Upper lobe of left lung (tissue), 4 donors: Measurements from ENCODE around the gene STYXL2.

ENCODE experiments used
- POLR2A ChIP-seq, 4 donors: fragments of 450-650 bp; IDR thresholded peaks; one replicate each; pipeline ENCODE4 v1.5.1; 2016 to 2017; ENCODE audit warnings: antibody characterized with exemption in 4 of 4, mild to moderate bottlenecking in 2 of 4
- POLR2AphosphoS5 ChIP-seq, 2 donors: sonication (generic); formaldehyde crosslinking; IDR thresholded peaks; one replicate each; pipeline ENCODE4 v1.5.1; 2017; ENCODE audit warnings: antibody characterized with exemption in 2 of 2
- TF ChIP-seq, protein P1 (sequence below), 6 experiments: fragments of 450-650 bp in 4 of 6; fragments of 200-600 bp in 2 of 6; sonication (generic) in 2 of 6; IDR thresholded peaks; one replicate each; pipeline ENCODE4 v1.5.1; 2016 to 2019; ENCODE audit warnings: antibody characterized with exemption in 6 of 6

DNA sequence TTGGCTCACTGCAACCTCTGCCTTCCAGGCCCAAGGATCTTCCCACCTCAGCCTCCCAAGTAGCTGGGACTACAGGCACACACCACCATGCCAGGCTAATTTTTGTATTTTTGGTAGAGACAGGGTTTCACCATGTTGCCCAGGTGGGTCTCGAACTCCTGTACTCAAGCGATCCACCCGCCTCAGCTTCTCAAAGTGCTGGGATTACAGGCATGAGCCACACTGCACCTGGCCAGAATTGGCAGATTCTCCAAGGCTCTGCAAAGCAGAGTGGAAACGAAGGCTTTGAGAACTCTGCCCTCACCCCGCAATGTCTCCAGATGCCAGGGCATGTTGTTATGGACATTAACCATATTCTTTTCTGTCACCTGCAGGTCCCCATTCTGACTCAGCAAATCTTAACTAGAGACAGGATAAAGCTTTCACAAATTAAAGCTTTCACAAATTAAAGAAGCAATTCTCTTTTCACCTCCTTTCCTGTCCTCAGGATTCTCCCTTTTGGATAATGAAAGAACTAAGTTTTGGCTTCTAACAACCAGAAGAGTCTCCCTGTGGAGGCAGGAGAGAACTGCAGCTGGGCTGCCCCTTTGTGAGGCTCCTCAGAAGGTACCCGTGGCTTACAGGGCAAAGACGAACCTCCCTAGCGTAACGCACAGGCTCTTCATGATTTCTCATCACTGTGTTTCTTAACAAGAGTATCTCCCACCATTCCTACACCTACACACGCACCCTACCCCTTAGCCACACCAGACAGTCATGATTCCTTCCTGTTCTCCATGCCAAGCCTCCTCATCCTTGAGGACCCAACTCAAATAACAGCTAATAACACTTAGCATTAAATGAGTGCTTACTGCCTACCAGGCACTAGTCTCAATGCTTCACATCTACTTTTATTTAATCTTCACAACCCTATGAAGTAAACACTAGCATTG is 33.5 kb upstream of the STYXL2 start:
- TF ChIP-seq POLR2A (IDR thresholded peaks at IDR 0.05) (no peak), POLR2AphosphoS5 (IDR thresholded peaks at IDR 0.05) (no peak)
- TF ChIP-seq, protein P1, sequence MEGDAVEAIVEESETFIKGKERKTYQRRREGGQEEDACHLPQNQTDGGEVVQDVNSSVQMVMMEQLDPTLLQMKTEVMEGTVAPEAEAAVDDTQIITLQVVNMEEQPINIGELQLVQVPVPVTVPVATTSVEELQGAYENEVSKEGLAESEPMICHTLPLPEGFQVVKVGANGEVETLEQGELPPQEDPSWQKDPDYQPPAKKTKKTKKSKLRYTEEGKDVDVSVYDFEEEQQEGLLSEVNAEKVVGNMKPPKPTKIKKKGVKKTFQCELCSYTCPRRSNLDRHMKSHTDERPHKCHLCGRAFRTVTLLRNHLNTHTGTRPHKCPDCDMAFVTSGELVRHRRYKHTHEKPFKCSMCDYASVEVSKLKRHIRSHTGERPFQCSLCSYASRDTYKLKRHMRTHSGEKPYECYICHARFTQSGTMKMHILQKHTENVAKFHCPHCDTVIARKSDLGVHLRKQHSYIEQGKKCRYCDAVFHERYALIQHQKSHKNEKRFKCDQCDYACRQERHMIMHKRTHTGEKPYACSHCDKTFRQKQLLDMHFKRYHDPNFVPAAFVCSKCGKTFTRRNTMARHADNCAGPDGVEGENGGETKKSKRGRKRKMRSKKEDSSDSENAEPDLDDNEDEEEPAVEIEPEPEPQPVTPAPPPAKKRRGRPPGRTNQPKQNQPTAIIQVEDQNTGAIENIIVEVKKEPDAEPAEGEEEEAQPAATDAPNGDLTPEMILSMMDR (IDR thresholded peaks at IDR 0.05), result no peak
